HepG2 (cell line): ENCODE results near the gene DEFB128.

Experiments
- CTCF ChIP-seq: sonication (generic); formaldehyde crosslinking; IDR thresholded peaks from 2 replicates; pipeline ENCODE4 v1.5.0; 2020; ENCODE audit warnings: mild to moderate bottlenecking, missing genetic modification reagents, moderate library complexity
- E2F5 ChIP-seq: sonication (generic); formaldehyde crosslinking; conservative IDR thresholded peaks from 2 replicates; pipeline ENCODE4 v1.4.0; 2020; ENCODE audit warnings: missing genetic modification reagents
- FUBP1 ChIP-seq: sonication (generic); formaldehyde crosslinking; IDR thresholded peaks from 2 replicates; pipeline ENCODE4 v1.5.1; 2020; ENCODE audit warnings: missing genetic modification reagents, mild to moderate bottlenecking, borderline replicate concordance
- MYNN ChIP-seq: sonication (generic); formaldehyde crosslinking; IDR thresholded peaks from 2 replicates; pipeline ENCODE4 v1.4.0; 2020; ENCODE audit warnings: mild to moderate bottlenecking, low read depth, missing genetic modification reagents
- NFE2L1 ChIP-seq: sonication (generic); formaldehyde crosslinking; IDR thresholded peaks from 2 replicates; pipeline ENCODE4 v1.4.0; 2020; ENCODE audit warnings: missing genetic modification reagents, mild to moderate bottlenecking, borderline replicate concordance
- SRF ChIP-seq: IDR thresholded peaks from 2 replicates; pipeline ENCODE4 v1.6.1; 2011; ENCODE audit warnings: mild to moderate bottlenecking, low read depth, low read length, moderate library complexity
- TAF1 ChIP-seq: sonication (generic); formaldehyde crosslinking; IDR thresholded peaks from 2 replicates; pipeline ENCODE4 v1.4.0; 2020; ENCODE audit warnings: missing genetic modification reagents
- ZNF382 ChIP-seq: sonication (generic); formaldehyde crosslinking; IDR thresholded peaks from 2 replicates; pipeline ENCODE4 v1.5.0; 2020; ENCODE audit warnings: missing genetic modification reagents, mild to moderate bottlenecking, borderline replicate concordance
- ZNF75D ChIP-seq: sonication (generic); formaldehyde crosslinking; IDR thresholded peaks from 2 replicates; pipeline ENCODE4 v1.8.1; 2023; ENCODE audit warnings: missing genetic modification reagents, mild to moderate bottlenecking, borderline replicate concordance

- TF ChIP-seq CTCF (CRISPR knock-in tag): no peak
- TF ChIP-seq E2F5 (CRISPR knock-in tag): no peak
- TF ChIP-seq SRF: no peak
- no peak for TF ChIP-seq ZNF382 (CRISPR knock-in tag)
- TF ChIP-seq TAF1 (CRISPR knock-in tag): no peak
- no peak for TF ChIP-seq NFE2L1 (CRISPR knock-in tag)
- no peak for TF ChIP-seq MYNN (CRISPR knock-in tag)
- no peak for TF ChIP-seq ZNF75D (CRISPR knock-in tag)
- no peak for TF ChIP-seq FUBP1 (CRISPR knock-in tag)
These were observed 47.2 kb downstream of the DEFB128 start, which contains the start of gene DEFB126 for GRCh38 chr20:142290-142689.
